GM23248 (cell line): Measurements from ENCODE around the gene GPX6.

Source experiments
- EZH2 ChIP-seq: fragments of 200-600 bp; sonication (generic); IDR thresholded peaks from 2 replicates; pipeline ENCODE4 v1.6.1; 2018; ENCODE audit warnings: antibody characterized with exemption, mild to moderate bottlenecking; ENCODE audit not compliant: insufficient read depth, poor library complexity, severe bottlenecking
- EZH2phosphoT487 ChIP-seq: fragments of 200-600 bp; sonication (generic); IDR thresholded peaks from 2 replicates; pipeline ENCODE4 v1.6.1; 2018; ENCODE audit warnings: antibody characterized with exemption, moderate library complexity, mild to moderate bottlenecking, low read depth; ENCODE audit not compliant: insufficient read depth

GRCh38 chr6:28523241-28523622 is 7.6 kb upstream of the GPX6 start:
- TF ChIP-seq EZH2 (no peak), EZH2phosphoT487 (no peak)
